ENCODE measurements around the gene CCM2. TPM values are rescaled to one million over a fixed set of nuclear protein-coding genes. Genes with fewer than 3 reads are reported as not detected.

Gene CCM2
- total and polyA plus RNA-seq, 8 donors = 1.8 to 39.0 (median 26.6) TPM

DNA sequence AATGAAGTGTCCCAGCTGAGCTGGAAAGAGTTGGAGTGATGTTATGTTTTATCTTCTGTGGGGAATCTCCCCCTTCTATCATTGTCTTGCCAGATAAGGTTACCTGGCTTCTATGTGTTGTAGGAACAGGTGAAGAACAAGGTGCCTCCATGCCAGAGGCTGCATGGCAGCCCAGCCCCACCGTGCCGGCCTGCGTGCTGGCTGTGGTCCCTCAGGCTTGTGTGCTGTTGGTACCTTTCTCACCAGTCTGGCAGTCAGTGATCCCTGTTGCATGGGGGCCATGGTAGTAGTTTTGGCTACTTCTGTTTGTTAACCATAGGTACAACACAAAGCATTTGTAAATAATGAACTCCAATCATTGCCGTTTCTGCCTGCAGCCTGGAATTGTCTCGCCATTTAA, 37.9 kb downstream of the CCM2 start:
- DNase-seq = no peak
- H3K27ac ChIP-seq = no peak overlapping the region
- intact Hi-C loops (cut with DNase I; ENCODE audit: low total_unique reads) = no loop called here
- no peak for TF ChIP-seq POLR2A (IDR thresholded peaks at IDR 0.05)
- TF ChIP-seq, protein P1, sequence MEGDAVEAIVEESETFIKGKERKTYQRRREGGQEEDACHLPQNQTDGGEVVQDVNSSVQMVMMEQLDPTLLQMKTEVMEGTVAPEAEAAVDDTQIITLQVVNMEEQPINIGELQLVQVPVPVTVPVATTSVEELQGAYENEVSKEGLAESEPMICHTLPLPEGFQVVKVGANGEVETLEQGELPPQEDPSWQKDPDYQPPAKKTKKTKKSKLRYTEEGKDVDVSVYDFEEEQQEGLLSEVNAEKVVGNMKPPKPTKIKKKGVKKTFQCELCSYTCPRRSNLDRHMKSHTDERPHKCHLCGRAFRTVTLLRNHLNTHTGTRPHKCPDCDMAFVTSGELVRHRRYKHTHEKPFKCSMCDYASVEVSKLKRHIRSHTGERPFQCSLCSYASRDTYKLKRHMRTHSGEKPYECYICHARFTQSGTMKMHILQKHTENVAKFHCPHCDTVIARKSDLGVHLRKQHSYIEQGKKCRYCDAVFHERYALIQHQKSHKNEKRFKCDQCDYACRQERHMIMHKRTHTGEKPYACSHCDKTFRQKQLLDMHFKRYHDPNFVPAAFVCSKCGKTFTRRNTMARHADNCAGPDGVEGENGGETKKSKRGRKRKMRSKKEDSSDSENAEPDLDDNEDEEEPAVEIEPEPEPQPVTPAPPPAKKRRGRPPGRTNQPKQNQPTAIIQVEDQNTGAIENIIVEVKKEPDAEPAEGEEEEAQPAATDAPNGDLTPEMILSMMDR (IDR thresholded peaks at IDR 0.05) = no peak
- no peak for TF ChIP-seq EP300 (IDR thresholded peaks at IDR 0.05)
- TF ChIP-seq POLR2AphosphoS5 (IDR thresholded peaks at IDR 0.05) = no peak
- 92 to 94% (median 94%) methylated on average over 5 of the region's 5 CpGs for WGBS, 5 donors
- peaks cover 11 to 50% (median 43%) of the 10 kb centered on the region in 4 donors for H3K36me3 ChIP-seq
- no peaks in the 10 kb centered on the region for H3K27me3 ChIP-seq
- peaks cover 4 to 38% (median 11%) of the 10 kb centered on the region in 4 donors for H3K4me1 ChIP-seq
- no peaks in the 10 kb centered on the region for H3K9me3 ChIP-seq
- no peak overlapping the region for H3K4me3 ChIP-seq

DNA sequence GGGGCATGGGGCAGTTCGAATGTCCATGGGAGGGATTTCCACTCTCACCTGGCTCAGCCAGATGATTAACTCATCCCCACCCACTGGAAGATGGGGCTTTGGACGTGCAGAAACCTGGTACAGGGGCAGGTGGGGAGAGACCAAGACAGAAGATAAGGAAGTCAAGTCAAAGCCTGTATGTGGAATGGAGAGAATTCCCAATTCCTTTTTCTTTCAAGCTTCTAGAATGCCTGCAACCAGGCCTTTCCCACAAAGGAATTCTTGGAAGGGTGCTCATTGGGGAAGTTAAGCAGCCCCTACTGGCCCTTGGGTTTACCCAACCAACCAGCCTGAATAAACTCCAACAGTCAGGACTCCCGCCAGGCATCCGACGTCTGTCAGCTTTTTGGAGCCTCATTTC, 39.1 kb downstream of the CCM2 start:
- 87 to 93% (median 91%) methylated on average over 5 of the region's 5 CpGs for WGBS, 5 donors
- Histone ChIP-seq H3K4me3 (no peak overlapping the region), H3K27me3 (no peaks in the 10 kb centered on the region), H3K9me3 (no peaks in the 10 kb centered on the region), H3K4me1 (peaks cover 4 to 26% (median 6%) of the 10 kb centered on the region in 4 donors), H3K36me3 (peaks cover 11 to 57% (median 51%) of the 10 kb centered on the region in 4 donors), H3K27ac (no peak overlapping the region)
- TF ChIP-seq, protein P1 (IDR thresholded peaks at IDR 0.05) = no peak
- TF ChIP-seq POLR2A (IDR thresholded peaks at IDR 0.05) (no peak), POLR2AphosphoS5 (IDR thresholded peaks at IDR 0.05) (no peak), EP300 (IDR thresholded peaks at IDR 0.05) (no peak)
- no peak for DNase-seq
- intact Hi-C loops (cut with DNase I; ENCODE audit: low total_unique reads) = no loop called here

DNA sequence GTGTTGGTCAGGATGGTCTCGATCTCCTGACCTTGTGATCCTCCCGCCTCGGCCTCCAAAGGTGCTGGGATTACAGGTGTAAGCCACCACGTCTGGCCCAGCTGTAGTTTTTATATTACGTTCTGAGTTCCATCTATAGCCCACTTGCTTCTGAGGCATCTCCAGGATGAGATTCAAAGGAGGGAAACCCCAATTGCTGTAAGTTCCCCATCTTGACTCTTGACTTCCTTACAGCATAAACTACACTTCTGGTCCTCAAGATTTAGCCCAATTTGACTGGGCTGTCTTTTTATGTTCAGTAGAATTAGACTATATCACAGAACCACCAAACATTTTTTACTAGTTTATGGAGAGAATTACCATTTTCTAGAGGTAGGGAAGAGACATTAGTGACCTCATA, 44.3 kb downstream of the CCM2 start:
- Histone ChIP-seq H3K27me3 (no peaks in the 10 kb centered on the region), H3K4me3 (no peak overlapping the region), H3K36me3 (peaks cover 11 to 81% (median 72%) of the 10 kb centered on the region in 4 donors), H3K4me1 (no peaks in the 10 kb centered on the region), H3K27ac (no peak overlapping the region), H3K9me3 (no peaks in the 10 kb centered on the region)
- DNase-seq = no peak
- intact Hi-C loops (cut with DNase I; ENCODE audit: low total_unique reads) = no loop called here
- 77 to 99% (median 83%) methylated on average over 5 of the region's 5 CpGs for WGBS, 5 donors
- TF ChIP-seq EP300 (IDR thresholded peaks at IDR 0.05) (no peak), POLR2AphosphoS5 (IDR thresholded peaks at IDR 0.05) (no peak), POLR2A (IDR thresholded peaks at IDR 0.05) (no peak)
- TF ChIP-seq, protein P1 (IDR thresholded peaks at IDR 0.05) = no peak

DNA sequence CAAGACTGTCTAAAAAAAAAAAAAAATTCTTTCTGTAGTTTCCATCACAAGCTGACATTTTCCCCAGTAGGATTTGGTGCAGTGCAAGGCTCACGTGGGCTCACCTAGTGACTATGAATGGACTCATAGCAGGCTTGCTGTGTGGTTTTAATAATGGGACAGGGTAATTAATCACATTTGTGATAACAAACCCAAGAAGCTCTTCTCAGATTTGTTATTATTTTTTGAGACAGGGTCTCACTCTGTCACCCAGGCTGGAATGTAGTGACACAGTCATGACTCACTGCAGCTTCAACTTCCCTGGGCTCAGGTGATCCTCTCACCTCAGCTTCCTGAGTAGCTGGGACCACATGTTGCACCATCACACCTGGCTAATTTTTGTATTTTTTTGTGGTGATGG, 48.7 kb downstream of the CCM2 start:
- H3K27me3 ChIP-seq = no peaks in the 10 kb centered on the region
- no peaks in the 10 kb centered on the region for H3K9me3 ChIP-seq
- WGBS, 5 donors = 83 to 100% (median 95%) methylated on average over 1 of the region's 1 CpG
- H3K4me3 ChIP-seq = no peak overlapping the region
- H3K4me1 ChIP-seq = no peaks in the 10 kb centered on the region
- intact Hi-C loops (cut with DNase I; ENCODE audit: low total_unique reads) = no loop called here
- no peak for DNase-seq
- H3K36me3 ChIP-seq = peaks cover 7 to 79% (median 63%) of the 10 kb centered on the region in 4 donors
- no peak for TF ChIP-seq EP300 (IDR thresholded peaks at IDR 0.05)
- TF ChIP-seq, protein P1 (IDR thresholded peaks at IDR 0.05) = no peak
- TF ChIP-seq POLR2AphosphoS5 (IDR thresholded peaks at IDR 0.05) = no peak
- no peak for TF ChIP-seq POLR2A (IDR thresholded peaks at IDR 0.05)
- H3K27ac ChIP-seq = no peak overlapping the region
